ENCODE data around the gene CNNM3.

- TF ChIP-seq, protein P1, sequence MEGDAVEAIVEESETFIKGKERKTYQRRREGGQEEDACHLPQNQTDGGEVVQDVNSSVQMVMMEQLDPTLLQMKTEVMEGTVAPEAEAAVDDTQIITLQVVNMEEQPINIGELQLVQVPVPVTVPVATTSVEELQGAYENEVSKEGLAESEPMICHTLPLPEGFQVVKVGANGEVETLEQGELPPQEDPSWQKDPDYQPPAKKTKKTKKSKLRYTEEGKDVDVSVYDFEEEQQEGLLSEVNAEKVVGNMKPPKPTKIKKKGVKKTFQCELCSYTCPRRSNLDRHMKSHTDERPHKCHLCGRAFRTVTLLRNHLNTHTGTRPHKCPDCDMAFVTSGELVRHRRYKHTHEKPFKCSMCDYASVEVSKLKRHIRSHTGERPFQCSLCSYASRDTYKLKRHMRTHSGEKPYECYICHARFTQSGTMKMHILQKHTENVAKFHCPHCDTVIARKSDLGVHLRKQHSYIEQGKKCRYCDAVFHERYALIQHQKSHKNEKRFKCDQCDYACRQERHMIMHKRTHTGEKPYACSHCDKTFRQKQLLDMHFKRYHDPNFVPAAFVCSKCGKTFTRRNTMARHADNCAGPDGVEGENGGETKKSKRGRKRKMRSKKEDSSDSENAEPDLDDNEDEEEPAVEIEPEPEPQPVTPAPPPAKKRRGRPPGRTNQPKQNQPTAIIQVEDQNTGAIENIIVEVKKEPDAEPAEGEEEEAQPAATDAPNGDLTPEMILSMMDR (IDR thresholded peaks at IDR 0.05; ENCODE audit: low read depth, low read length): no peak
- TF ChIP-seq, protein P2, sequence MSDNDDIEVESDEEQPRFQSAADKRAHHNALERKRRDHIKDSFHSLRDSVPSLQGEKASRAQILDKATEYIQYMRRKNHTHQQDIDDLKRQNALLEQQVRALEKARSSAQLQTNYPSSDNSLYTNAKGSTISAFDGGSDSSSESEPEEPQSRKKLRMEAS (IDR thresholded peaks at IDR 0.05; ENCODE audit: low read depth, low read length): no peak
- TF ChIP-seq POLR2A (IDR thresholded peaks at IDR 0.05; ENCODE audit: extremely low read depth, insufficient read length): no peak
- TF ChIP-seq MYC (IDR thresholded peaks at IDR 0.05; ENCODE audit: low read depth, low read length): no peak
Observed at GRCh38 chr2:96869822-96870625, 54.0 kb downstream of the CNNM3 start, which contains the start of gene SEMA4C.

Data from NB4 (cell line).